ENCODE results near the gene CLNK.

GRCh38 chr4:10729366-10729765 is 44.8 kb upstream of the CLNK start:
- TF ChIP-seq CTCF (IDR thresholded peaks at IDR 0.05) (no peak), POLR2A (IDR thresholded peaks at IDR 0.05) (no peak), POLR2AphosphoS5 (IDR thresholded peaks at IDR 0.05) (no peak)

Measured in transverse colon (tissue), 4 donors.